Measurements from ENCODE around the gene KLHL29. TPM values are rescaled to one million over a fixed set of nuclear protein-coding genes. Genes with fewer than 3 reads are reported as not detected.

KLHL29 gene
- total and polyA plus RNA-seq, 2 donors (not counting 3 experiments of a cell fraction or from before 2014, with no cell fraction given) = 4.6 to 12.7 TPM

GRCh38 chr2:23349508-23349907 is 35.5 kb upstream of the KLHL29 start:
- TF ChIP-seq GATA2 (IDR thresholded peaks at IDR 0.05; ENCODE audit: insufficient read depth, insufficient read length, low read depth, low read length) (no peak), CTCF (IDR thresholded peaks at IDR 0.05; ENCODE audit: extremely low read depth in 1 of 2, insufficient read depth in 1 of 2, low read depth in 1 of 2, low read length in 2 of 2) (no peak), POLR2AphosphoS5 (IDR thresholded peaks at IDR 0.05; ENCODE audit: insufficient read depth, low read depth, low read length) (no peak), FOS (IDR thresholded peaks at IDR 0.05; ENCODE audit: borderline replicate concordance, insufficient read depth, low read length) (no peak), MAX (IDR thresholded peaks at IDR 0.05; ENCODE audit: insufficient read depth, insufficient read length) (no peak), POLR2A (IDR thresholded peaks at IDR 0.05; ENCODE audit: low read depth, low read length) (no peak), JUN (IDR thresholded peaks at IDR 0.05; ENCODE audit: borderline replicate concordance, insufficient read depth, insufficient read length, low read depth) (no peak), MYC (IDR thresholded peaks at IDR 0.05; ENCODE audit: low read depth, low read length) (no peak), EZH2 (IDR thresholded peaks at IDR 0.05; ENCODE audit: borderline replicate concordance, low read depth, low read length, severe bottlenecking) (no peak)
- H3K27ac ChIP-seq (ENCODE audit: insufficient read depth, low read depth, low read length) = no peak overlapping the region
- no peak overlapping the region for H3K9ac ChIP-seq (replicated peaks; ENCODE audit: extremely low read depth, insufficient read depth, low read length)
- H3K9me3 ChIP-seq (replicated peaks; ENCODE audit: control insufficient read depth, insufficient read depth, low read length) = no peaks in the 10 kb centered on the region
- ChIA-PET POLR2A (no interaction called here), CTCF (interaction anchor here (1.5 kb wide), 1 partner anchor 13 kb away, joined by 8 read pairs; no protein-coding TSS in a partner anchor)
- FAIRE-seq (no peak), DNase-seq (ENCODE audit: low read depth, low spot score) (no peak)
- no peaks in the 10 kb centered on the region for H3K9me1 ChIP-seq (replicated peaks; ENCODE audit: control insufficient read depth, extremely low read depth, insufficient read depth, low read length)
- peaks cover 2% of the 10 kb centered on the region for H3K4me1 ChIP-seq (ENCODE audit: control insufficient read depth, extremely low read depth, insufficient read depth, low read length)
- no peaks in the 10 kb centered on the region for H4K20me1 ChIP-seq (replicated peaks; ENCODE audit: control insufficient read depth, extremely low read depth, insufficient read depth, low read length)
- no peaks in the 10 kb centered on the region for H3K27me3 ChIP-seq (ENCODE audit: control insufficient read depth in 2 of 2, insufficient read depth in 2 of 2, low read length in 2 of 2)
- intact Hi-C loops (cut with micrococcal nuclease) = no loop called here
- no peak overlapping the region for H3K4me2 ChIP-seq (ENCODE audit: insufficient read depth, low read length)
- no TSS peak for BruUV-seq (replicated peaks)
- no peaks in the 10 kb centered on the region for H3K36me3 ChIP-seq (ENCODE audit: control insufficient read depth in 2 of 2, extremely low read depth in 1 of 2, insufficient read depth in 2 of 2, low read length in 2 of 2)
- dilution Hi-C loops (cut with MboI; ENCODE audit: extremely low pct_ligation_motif_present, low sequenced_read_pairs) = no loop called here
- no peak overlapping the region for H2AFZ ChIP-seq (ENCODE audit: low read depth, low read length)
- H3K79me2 ChIP-seq (ENCODE audit: control insufficient read depth, insufficient read depth, low read length) = no peaks in the 10 kb centered on the region
- H3K4me3 ChIP-seq (replicated peaks in 1 of 3; ENCODE audit: insufficient read depth in 1 of 3, low read depth in 1 of 3, low read length in 3 of 3) = no peak overlapping the region

All from endothelial cell of umbilical vein (primary cell).